Activated CD4-positive, alpha-beta T cell treated with anti-CD3 and anti-CD28 coated beads, Interleukin-2, amount 10 ng/mL, durations not matched to agents 24 days and 14 days (primary cell): ENCODE measurements around the gene SPAG9. TPM values are rescaled to one million over a fixed set of nuclear protein-coding genes. Genes with fewer than 3 reads are reported as not detected.
"Not testable (repeated sequence)": the region's sequence is repeated elsewhere in the genome, so short reads cannot be mapped to it uniquely, and the experiment has no call there.

Experiments used
- DNase-seq: peaks from one replicate; pipeline ENCODE4 v3.0.0; 2022
- H3K27ac Mint-ChIP-seq: one replicate; pipeline ENCODE4 v1.8.0; 2022; ENCODE audit warnings: mild to moderate bottlenecking, mixed read lengths
- H3K27me3 Mint-ChIP-seq: one replicate; pipeline ENCODE4 v1.8.0; 2022; ENCODE audit warnings: mixed read lengths
- H3K36me3 Mint-ChIP-seq: one replicate; pipeline ENCODE4 v1.8.0; 2022; ENCODE audit warnings: low read depth, mild to moderate bottlenecking, mixed read lengths
- H3K4me1 Mint-ChIP-seq: one replicate; pipeline ENCODE4 v1.8.0; 2021; ENCODE audit warnings: mixed read lengths
- H3K4me3 Mint-ChIP-seq: one replicate; pipeline ENCODE4 v1.8.0; 2022; ENCODE audit warnings: mild to moderate bottlenecking, moderate library complexity, mixed read lengths
- H3K9me3 Mint-ChIP-seq: one replicate; pipeline ENCODE4 v1.8.0; 2021; ENCODE audit warnings: mixed read lengths
- intact Hi-C: fragments of 100-400 bp; cut with micrococcal nuclease; formaldehyde crosslinking; loops from one replicate; pipeline ENCODE4 v1.15.1; 2023
- total RNA-seq: library from RNA; stranded (reverse); gene quantifications from 2 replicates; pipeline ENCODE4 v1.2.3, GENCODE V29; 2022

SPAG9 gene
- total RNA-seq, 1 donor from 2014 or later: 47.5 TPM

DNA sequence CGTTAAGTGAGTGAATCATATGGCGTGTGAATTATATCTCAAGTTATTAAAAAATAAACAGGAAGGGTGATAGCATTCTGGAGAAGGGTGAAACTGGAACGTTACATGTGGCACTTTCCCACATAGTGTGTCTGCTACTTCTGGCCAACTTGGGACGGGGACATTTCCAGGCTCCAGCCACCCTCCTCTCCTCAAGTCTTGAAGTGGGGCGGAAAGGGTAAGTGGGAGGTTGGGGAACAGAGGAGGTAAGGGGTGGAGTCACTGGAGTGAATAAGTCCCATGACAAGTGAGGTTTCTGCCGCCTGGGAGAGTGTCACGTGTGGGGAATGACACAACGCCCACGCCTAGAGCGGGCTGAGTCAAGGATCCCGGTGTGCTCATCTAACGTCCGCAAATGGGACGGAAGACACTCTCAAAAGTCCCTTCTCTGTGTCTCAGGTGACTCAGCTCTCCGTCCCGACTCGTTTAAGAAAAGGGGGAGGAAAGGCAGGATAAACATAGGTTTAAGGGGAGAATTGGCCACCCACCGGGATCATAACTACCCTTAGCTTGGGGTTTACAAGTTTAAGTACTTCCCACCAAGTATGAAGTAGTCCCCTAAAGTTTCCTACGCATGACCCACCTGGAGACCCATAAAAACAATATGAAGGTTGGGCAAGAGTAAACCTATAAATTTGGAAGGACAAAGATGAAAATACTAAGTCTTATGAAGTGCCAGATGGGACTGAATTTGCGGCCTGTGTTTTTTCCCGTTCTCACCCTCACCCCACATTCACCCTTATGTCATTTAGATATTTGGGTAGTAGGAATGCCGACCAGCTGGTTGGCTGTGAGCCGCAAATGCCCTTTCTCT lies 1.2 kb upstream of the SPAG9 start:
- peaks cover 5% of the 10 kb centered on the region for H3K36me3 Mint-ChIP-seq
- H3K9me3 Mint-ChIP-seq: no peaks in the 10 kb centered on the region
- H3K4me1 Mint-ChIP-seq: peaks cover 35% of the 10 kb centered on the region
- H3K4me3 Mint-ChIP-seq: peak overlapping the region; percentile 91
- peak overlapping the region; percentile 98 for H3K27ac Mint-ChIP-seq
- DNase-seq: peak; percentile 90
- intact Hi-C loops: loop anchor here (1.0 to 2.0 kb wide), 6 partner anchors 25 to 255 kb away; partner anchors contain the start of genes MBTD1, NME1, TOB1 and UTP18
- H3K27me3 Mint-ChIP-seq: peaks cover 1% of the 10 kb centered on the region

DNA sequence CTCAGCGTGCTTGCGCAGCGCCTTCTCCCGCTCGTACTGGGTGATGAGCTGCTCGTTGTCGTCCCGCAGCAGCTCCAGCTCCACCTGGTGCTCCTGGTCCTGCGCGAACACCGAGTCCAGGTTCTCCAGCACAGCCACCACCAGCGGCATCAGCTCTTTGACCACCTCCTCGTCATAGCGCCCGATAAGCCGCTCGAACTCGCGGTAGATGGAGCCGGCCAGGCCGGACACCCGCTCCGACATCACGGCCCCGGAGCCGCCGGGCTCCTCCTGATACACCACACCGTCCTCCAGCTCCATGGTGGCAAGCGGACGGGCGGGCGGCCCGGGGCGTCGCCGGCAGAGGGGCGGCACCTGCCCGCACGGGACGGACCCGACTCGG lies 320 bp downstream of the SPAG9 start:
- intact Hi-C loops: loop anchor here (2.0 kb wide), 1 partner anchor 254 kb away; the partner anchor contains the start of gene TOB1
- H3K4me3 Mint-ChIP-seq: peak overlapping the region; percentile 89
- no peaks in the 10 kb centered on the region for H3K9me3 Mint-ChIP-seq
- peaks cover 8% of the 10 kb centered on the region for H3K36me3 Mint-ChIP-seq
- H3K27me3 Mint-ChIP-seq: peaks cover 1% of the 10 kb centered on the region
- DNase-seq: no peak
- peak overlapping the region; percentile 97 for H3K27ac Mint-ChIP-seq
- H3K4me1 Mint-ChIP-seq: peaks cover 49% of the 10 kb centered on the region

DNA sequence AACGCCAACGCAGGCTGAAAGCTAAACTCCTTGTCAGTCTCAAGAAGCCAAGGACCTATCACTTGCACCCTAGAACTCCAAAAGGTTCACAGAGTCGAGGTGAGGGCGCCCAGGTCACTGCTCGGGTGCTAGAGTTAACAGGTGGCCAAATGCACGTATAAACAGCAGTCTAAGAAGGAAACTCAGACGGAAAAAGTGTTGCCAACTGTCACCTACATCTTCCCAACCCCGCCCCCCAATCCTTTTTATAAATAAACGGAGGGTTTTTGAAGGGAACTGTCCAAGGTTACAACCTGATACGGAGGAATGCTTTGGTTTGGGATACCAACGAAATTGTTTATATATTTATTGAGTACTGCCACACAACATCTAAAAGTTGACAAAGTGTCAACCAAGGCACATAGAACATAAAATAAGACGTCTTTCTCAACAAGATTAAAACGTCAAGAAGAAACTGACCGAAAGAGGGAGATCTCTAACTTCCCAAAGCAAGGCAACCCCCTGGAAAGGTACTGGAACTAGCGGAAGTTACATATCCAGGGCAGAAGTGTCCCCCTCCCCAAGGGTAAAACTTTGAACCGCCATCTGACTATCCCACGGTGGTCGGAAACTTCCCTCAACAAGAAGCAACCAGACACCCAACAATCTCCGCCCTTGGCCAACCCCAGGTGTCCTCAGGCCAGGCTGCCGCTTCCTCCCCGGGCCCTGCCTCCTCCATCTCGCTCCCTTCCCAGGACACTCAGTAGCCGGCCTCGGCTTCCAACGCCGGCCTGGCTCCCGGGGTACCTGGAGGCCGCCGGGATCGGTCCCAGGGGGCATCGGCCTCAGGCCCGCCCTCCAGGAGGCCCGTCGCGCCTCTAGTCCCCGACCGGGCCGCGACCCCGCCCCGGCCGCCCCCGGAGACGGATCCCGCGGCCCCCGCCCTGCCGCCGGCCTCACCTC lies 982 bp downstream of the SPAG9 start:
- H3K4me1 Mint-ChIP-seq: peaks cover 53% of the 10 kb centered on the region
- peak overlapping the region; percentile 89 for H3K4me3 Mint-ChIP-seq
- H3K27me3 Mint-ChIP-seq: peaks cover 1% of the 10 kb centered on the region

DNA sequence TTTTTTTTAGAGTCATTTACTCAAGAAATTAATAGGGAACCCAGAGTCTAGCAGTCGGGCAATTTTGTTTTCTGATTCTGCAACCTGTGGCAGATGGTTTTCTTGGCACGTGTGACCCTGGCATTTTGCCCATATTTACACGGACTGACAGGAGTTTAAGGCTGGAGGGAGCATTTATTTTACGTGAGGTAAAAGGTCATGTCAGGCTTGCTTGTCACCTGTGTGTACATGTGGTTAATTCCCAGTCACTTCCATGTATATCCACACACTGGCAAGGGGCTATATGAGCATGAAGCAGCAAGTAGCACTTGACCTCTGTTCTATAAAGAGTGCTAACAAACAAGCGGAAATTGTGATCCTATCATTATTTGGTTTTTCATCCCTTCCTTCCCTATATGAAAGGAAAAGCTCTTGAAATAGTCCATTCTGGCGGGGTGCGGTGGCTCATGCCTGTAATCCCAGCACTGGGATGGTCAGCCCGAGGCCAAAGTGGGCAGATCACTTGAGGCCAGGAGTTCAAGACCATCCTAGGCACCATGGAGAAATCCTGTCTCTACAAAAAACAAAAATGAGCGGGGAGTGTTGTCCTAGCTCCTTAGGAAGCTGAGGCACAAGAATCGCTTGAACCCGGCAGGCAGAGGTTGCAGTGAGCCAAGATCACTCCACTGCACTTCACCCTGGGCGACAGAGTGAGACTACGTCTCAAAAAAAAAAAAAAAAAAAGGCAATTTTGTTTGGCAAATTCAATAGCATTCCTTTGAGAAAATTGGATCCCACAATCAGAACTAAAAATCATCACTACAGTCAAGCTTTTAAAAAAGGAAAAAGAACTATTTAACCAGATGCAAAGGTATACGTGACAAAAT lies 2.1 kb downstream of the SPAG9 start:
- peaks cover 1% of the 10 kb centered on the region for H3K27me3 Mint-ChIP-seq
- H3K4me1 Mint-ChIP-seq: peaks cover 53% of the 10 kb centered on the region
- intact Hi-C loops: no loop called here
- H3K27ac Mint-ChIP-seq: peak overlapping the region; percentile 86
- DNase-seq: no peak
- no peaks in the 10 kb centered on the region for H3K9me3 Mint-ChIP-seq
- peak overlapping the region; percentile 89 for H3K4me3 Mint-ChIP-seq
- H3K36me3 Mint-ChIP-seq: peaks cover 11% of the 10 kb centered on the region

More for the DNA sequence above, 982 bp downstream of the SPAG9 start:
- intact Hi-C loops: loop anchor here (2.0 kb wide), 1 partner anchor 253 kb away; the partner anchor contains the start of gene TOB1
- H3K36me3 Mint-ChIP-seq: peaks cover 11% of the 10 kb centered on the region
- peak overlapping the region; percentile 97 for H3K27ac Mint-ChIP-seq
- peak; percentile 85 for DNase-seq
- no peaks in the 10 kb centered on the region for H3K9me3 Mint-ChIP-seq

DNA sequence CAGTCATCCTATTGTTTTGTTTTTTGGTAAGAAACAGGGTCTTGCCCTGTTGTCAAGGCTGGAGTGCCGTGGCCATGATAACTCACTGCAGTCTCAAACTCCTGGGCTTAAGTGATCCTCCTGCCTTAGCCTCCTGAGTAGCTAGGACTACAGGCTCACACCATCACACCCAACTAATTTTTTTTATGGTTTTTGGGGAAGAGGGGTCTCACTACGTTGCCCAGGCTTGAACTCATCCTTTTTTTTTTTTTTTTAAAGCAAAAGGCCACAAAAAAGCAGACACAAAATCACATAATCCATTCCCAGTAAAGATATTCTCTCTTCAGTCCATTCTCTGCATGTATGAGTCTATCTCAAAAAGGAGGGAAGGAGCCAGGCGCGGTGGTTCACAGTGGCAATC lies 5.5 kb downstream of the SPAG9 start:
- DNase-seq: no peak
- no peaks in the 10 kb centered on the region for H3K27me3 Mint-ChIP-seq
- H3K4me3 Mint-ChIP-seq: no peak overlapping the region
- intact Hi-C loops: no loop called here
- H3K9me3 Mint-ChIP-seq: no peaks in the 10 kb centered on the region
- peaks cover 11% of the 10 kb centered on the region for H3K36me3 Mint-ChIP-seq
- peaks cover 41% of the 10 kb centered on the region for H3K4me1 Mint-ChIP-seq
- H3K27ac Mint-ChIP-seq: no peak overlapping the region

DNA sequence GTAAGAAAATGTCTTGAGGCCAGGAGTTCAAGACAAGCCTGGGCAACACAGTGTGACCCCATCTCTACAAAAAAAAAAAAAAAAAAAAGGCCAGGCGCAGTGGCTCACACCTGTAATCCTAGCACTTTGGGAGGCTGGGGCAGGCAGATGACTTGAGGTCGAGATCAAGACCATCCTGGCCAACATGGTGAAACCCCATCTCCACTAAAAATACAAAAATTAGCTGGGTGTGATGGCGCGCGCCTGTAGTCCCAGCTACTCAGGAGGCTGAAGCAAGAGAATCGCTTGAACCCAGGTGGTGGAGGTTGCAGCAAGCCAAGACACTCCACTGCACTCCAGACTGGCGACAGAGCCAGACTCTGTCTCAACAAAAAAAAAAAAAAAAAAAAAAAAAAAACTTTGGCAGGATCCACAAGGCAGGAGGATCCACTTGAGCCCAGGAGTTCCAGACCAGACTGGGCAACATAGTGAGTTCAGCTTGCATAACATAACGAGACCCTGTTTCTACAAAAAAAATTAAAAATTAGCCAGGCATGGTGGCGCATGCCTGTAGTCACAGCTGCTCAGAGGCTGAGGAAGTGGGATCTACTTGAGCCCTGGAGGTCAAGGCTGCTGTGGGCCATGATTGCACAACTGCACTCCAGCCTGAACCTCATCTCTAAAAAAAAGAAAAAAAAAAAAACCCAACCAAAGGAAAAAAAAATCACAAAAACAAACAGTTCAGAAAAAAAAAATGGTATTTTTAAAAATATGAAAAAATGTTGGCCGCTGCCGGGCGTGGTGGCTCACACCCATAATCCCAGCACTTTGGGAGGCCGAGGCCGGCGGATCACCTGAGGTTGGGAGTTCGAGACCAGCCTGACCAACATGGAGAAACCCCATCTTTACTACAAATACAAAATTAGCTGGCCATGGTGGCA lies 8.1 kb downstream of the SPAG9 start:
- H3K27ac Mint-ChIP-seq, H3K9me3 Mint-ChIP-seq, H3K36me3 Mint-ChIP-seq, intact Hi-C loops, H3K4me3 Mint-ChIP-seq, DNase-seq, H3K27me3 Mint-ChIP-seq: not testable (repeated sequence)
- H3K4me1 Mint-ChIP-seq: peaks cover 29% of the 10 kb centered on the region

DNA sequence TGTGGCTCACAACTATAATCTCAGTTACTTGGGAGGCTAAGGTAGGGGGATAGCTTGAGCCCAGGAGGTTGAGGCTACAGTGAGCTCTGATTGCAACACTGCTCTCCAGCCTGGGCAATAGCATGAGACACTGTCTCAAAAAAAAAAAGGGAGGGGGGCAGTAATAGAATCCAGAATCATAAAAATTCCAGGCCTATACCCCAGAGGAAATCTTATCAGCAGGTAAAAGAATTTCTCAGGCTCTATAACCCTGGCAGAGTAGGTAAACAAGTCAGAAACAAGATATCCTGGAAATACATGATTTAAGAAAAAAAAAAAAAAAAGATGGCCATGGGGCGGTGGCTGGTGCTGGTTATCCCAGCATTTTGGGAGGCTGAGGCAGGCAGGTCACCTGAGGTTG lies 12.9 kb downstream of the SPAG9 start:
- Mint-ChIP-seq H3K4me3 (no peak overlapping the region), H3K9me3 (no peaks in the 10 kb centered on the region)

DNA sequence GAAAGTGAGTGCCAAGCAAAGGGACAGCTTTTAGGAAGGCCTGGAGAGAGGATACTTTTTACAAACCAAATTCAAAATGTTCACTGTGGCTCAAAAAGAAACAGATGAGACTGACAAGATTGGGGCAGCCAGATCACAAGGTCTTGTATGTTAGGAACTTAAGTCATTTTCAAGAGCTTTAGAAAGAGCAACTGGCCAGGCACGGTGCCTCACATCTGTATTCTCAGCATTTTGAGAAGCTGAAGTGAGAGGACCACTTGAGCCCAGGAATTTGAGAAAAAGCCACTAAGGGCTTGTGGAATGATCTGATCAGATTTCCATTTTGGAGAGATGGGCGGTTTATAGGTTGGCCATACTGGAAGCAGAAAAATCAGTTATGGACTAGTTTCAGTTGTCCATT lies 17.2 kb downstream of the SPAG9 start:
- Mint-ChIP-seq H3K9me3 (no peaks in the 10 kb centered on the region), H3K27me3 (no peaks in the 10 kb centered on the region), H3K36me3 (peaks cover 5% of the 10 kb centered on the region), H3K4me1 (peaks cover 4% of the 10 kb centered on the region), H3K27ac (no peak overlapping the region), H3K4me3 (no peak overlapping the region)
- intact Hi-C loops: no loop called here
- DNase-seq: no peak

More for the DNA sequence above, 12.9 kb downstream of the SPAG9 start:
- Mint-ChIP-seq H3K27me3 (no peaks in the 10 kb centered on the region), H3K4me1 (peaks cover 8% of the 10 kb centered on the region), H3K36me3 (peaks cover 6% of the 10 kb centered on the region), H3K27ac (no peak overlapping the region)
- no peak for DNase-seq
- intact Hi-C loops: no loop called here

DNA sequence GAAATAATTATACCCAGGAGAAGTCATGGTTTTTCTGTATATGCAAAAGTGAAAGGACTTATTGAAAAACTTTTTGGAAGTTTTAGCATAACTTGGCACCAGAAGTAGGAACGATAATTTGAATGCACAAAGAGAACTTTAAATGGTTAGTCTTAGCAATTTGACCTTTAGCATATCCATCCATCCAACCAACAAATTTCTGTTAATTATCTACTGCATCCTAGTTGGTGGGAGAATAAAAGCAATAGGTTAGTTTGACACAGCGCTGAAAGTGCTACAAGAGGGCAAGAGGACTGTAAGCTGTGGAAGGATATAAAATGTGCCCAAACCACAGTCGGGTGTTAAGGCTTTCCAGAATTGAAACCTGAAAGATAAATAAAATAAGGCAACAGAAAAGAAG lies 17.6 kb downstream of the SPAG9 start:
- Mint-ChIP-seq H3K9me3 (no peaks in the 10 kb centered on the region), H3K27ac (no peak overlapping the region), H3K36me3 (peaks cover 5% of the 10 kb centered on the region), H3K4me3 (no peak overlapping the region), H3K27me3 (no peaks in the 10 kb centered on the region), H3K4me1 (peaks cover 5% of the 10 kb centered on the region)
- DNase-seq: no peak
- intact Hi-C loops: no loop called here

DNA sequence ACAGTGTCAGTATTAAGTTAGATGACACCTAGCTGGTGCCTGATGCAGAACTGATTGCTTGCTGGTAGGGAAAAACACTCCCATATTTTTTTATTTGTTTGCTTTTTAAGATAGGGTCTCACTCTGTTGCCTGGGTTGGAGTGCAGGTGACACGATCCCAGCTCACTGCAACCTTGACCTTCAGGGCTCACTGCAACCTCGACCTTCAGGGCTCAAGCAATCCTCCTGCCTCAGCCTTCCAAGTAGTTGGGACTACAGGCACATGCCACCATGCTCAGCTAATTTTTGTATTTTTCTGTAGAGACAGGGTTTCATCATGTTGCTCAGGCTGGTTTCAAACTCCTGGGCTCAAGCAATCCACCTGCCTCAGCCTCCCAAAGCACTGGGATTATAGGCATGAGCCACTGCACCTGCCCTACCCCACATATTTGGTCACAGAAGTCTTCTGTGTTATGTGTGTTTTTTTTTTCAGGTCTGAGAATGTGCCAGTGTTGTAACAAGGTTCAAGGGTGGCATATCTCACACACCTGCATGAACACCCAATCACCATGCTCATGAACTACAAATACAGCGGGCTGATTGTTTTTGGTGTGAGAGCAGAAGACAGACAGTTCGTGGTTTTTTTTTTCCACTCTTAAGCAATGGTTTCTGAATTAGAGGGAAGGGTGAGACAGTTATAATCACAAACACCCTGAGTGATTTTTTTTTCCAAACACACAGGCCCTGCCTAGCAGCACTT lies 22.8 kb downstream of the SPAG9 start:
- no peak overlapping the region for H3K27ac Mint-ChIP-seq
- H3K4me3 Mint-ChIP-seq: no peak overlapping the region
- H3K4me1 Mint-ChIP-seq: peaks cover 26% of the 10 kb centered on the region
- intact Hi-C loops: no loop called here
- no peaks in the 10 kb centered on the region for H3K27me3 Mint-ChIP-seq
- no peak for DNase-seq
- H3K9me3 Mint-ChIP-seq: no peaks in the 10 kb centered on the region
- H3K36me3 Mint-ChIP-seq: peaks cover 9% of the 10 kb centered on the region

DNA sequence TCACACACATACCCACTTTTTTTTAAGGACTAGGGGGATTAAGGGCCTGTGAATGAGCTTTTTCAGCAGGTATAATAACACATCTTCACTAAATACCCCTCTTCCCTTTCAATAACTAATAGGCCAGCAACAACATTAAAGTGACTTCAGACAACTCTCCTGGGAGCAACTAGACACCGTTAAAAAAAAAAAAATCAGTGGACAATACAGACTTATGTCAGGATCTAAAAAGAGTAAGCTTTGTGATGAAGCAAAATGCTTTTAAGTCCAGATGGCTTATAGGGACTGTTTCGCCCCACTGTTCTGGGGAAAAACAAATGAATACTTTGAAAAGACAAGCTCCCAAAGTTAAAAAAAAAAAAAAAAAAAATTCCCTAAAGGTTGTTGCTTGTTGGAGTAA lies 29.0 kb downstream of the SPAG9 start:
- Mint-ChIP-seq H3K4me1 (peaks cover 16% of the 10 kb centered on the region), H3K4me3 (no peak overlapping the region), H3K36me3 (peaks cover 9% of the 10 kb centered on the region), H3K9me3 (no peaks in the 10 kb centered on the region), H3K27ac (no peak overlapping the region), H3K27me3 (no peaks in the 10 kb centered on the region)
- intact Hi-C loops: no loop called here
- DNase-seq: no peak

DNA sequence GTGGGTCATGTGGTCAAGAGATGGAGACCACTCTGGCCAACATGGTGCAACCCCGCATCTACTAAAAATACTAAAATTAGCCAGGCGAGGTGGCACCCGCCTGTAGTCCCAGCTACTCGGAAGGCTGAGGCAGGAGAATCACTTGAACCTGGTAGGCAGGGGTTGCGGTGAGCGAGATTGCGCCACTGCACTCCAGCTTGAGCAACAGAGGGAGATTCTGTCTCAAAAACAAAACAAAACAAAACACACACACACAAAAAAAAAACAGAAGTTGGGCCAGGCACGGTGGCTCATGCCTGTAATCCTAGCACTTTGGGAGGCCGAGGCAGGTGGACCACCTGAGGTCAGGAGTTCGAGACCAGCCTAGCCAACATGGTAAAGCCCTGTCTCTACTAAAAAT lies 31.8 kb downstream of the SPAG9 start:
- intact Hi-C loops, H3K4me1 Mint-ChIP-seq, H3K9me3 Mint-ChIP-seq, H3K27ac Mint-ChIP-seq, H3K27me3 Mint-ChIP-seq, H3K36me3 Mint-ChIP-seq, H3K4me3 Mint-ChIP-seq, DNase-seq: not testable (repeated sequence)
